Measurements from ENCODE around the gene MAML3.

Gene MAML3

GRCh38 chr4:139783741-139784484 lies 370.1 kb downstream of the MAML3 start:
- DNase-seq (ENCODE audit: low read depth in 3 of 3), result no peak

DNA sequence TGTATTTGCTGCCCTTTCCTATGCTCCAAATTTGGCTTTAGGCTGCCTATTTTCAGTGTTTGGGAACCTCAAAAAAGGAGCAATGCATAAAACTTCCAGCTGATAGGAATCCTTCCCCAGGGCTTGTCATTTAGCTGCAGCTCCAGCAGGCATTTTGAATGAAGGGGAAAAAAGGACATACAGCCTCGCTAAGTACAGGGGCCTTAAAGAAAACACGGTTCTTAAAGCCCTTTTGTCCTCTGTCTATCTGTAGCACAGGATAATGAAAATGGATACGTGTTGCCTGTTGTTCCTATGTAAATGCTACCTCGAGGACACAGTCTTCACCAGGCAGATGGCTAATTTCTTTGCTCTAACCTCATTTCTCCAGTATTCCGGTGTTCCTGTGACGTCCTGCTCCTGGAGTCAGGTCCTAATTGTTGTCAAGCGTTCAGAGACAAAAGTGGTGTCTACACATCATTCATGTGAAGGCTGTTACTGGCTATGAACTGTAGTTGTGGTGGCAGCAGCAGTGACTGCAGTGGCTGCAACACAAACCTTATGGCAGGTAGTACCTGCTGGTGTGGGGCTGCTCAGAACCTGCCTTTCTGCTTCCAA lies 371.0 kb downstream of the MAML3 start:
- DNase-seq (ENCODE audit: low read depth in 3 of 3), result no peak

GRCh38 chr4:139781066-139781465 lies 372.9 kb downstream of the MAML3 start:
- no peak for DNase-seq (ENCODE audit: low read depth in 3 of 3)

- no peak for DNase-seq (ENCODE audit: low read depth in 3 of 3)
Measured at GRCh38 chr4:139779691-139780090, 374.3 kb downstream of the MAML3 start.

- DNase-seq (ENCODE audit: low read depth in 3 of 3), result no peak
Measured at GRCh38 chr4:139777757-139778156, 376.2 kb downstream of the MAML3 start.

GRCh38 chr4:139776235-139776634 lies 377.7 kb downstream of the MAML3 start:
- no peak for DNase-seq (ENCODE audit: low read depth in 3 of 3)

DNA sequence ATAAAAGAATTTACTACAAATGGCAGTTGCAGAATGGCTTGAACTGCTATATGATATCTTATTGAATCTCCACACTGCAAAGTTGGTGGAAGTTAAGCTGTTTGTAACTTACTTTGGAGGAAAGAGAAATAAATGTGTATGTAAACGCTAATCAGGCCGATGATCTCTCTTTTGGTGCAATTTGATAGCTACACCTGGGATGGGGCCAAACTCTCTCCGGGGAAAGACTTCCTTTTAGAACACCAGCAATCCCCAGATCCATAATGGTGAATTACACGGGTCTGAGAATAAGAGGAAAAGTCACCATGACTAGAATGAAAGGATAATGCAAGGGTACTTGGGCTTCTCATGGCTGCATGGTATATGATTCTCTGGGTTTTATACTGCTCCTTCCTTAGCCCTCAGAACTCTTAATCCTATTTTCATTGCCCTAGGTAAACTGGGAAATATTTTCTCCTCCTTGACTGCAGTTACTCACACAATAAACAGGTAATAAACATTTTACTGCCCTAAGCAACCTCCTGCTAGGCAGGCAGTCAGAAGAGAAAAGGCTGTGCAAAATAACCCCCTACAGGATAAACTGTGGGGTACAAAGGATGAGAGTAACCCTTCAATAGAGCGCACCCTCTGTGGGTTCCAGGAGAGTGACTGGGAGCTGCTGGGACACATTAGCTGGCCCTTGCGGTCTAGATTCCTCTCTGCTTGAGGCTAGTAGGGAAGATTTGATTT lies 379.1 kb downstream of the MAML3 start:
- no peak for DNase-seq (ENCODE audit: low read depth in 3 of 3)

- no peak for DNase-seq (ENCODE audit: low read depth in 3 of 3)
Measured at GRCh38 chr4:139773560-139774318, 380.2 kb downstream of the MAML3 start.

- DNase-seq (ENCODE audit: low read depth in 3 of 3), result no peak
Measured at GRCh38 chr4:139770361-139770760, 383.6 kb downstream of the MAML3 start.

- no peak for DNase-seq (ENCODE audit: low read depth in 3 of 3)
Measured at GRCh38 chr4:139769364-139769763, 384.6 kb downstream of the MAML3 start.

DNA sequence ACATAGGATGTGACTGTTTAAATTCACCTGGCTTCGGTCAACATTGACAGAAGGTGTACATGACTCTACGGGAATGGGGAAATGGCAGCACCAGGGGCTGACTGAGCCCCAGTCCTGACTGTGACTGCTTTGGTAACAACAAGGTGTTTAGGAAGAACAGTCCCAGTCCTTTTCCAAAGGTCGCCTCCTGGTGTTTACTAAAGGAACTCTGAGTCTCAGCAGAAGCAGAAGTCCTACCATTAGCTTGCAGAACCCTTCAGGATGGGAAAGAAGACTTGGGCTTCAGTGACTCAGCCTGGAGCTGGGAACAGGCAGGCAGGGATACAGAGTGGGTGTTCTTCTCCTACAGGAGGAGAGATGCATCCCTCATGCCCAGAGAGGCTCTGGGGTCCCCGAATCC lies 385.1 kb downstream of the MAML3 start:
- DNase-seq (ENCODE audit: low read depth in 3 of 3), result no peak

DNA sequence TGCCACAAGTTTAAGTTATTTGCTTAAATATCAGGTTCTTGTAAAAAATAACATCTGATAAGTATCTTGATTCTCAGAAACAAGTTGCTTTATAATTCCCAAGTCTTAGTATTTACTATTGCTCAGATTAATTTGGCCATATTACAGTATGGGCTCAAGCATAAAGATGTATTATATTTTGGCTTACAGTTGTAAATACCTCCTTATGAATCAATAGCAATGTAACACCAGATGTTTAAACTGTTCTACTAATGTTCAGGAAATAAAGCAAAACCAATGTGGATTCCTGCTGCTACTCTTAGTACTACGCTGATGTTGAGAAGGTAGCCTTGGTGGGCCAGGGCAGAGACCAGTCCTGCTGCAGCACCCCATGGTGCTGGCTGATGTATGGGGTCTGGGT lies 385.6 kb downstream of the MAML3 start:
- no peak for DNase-seq (ENCODE audit: low read depth in 3 of 3)

DNA sequence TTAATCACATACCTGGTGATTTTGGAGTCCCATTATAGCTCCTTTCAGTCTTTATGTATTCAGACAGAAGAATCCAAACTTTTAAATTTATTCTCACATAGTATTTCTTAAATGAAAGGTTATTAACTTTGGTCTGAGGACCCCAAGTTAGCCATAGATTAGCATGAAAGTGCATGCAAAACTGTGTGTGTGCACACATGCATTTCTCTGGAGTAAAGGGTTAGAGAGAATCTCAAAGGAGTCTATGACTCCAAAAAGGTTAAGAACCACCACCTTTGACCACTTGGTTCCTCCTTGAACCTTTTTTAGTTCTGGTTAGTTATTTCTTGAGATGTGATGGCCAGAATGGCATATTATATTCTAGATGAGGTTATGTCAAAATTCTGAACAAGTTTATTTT lies 386.4 kb downstream of the MAML3 start:
- DNase-seq (ENCODE audit: low read depth in 3 of 3), result no peak

DNA sequence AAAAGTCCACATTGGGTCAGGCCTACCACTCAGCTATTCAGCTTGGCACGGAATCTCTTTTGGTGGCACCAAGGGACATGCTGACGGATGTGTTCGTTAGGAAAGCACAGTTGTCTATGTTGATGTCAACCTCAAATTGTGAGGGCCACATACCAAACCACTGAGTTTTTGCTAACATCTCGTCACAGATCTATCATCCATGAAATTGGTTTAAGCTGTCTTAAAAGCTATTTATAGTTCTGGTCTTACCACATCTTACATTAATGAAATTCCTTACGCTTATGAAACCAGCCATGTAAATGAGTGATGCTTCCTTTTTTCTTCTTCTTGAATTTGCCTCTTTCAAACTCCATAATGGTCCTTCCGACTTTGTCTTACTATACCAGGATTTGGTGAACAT lies 386.8 kb downstream of the MAML3 start:
- DNase-seq (ENCODE audit: low read depth in 3 of 3), result no peak

- no peak for DNase-seq (ENCODE audit: low read depth in 3 of 3)
Measured at GRCh38 chr4:139764686-139765310, 389.2 kb downstream of the MAML3 start.

- no peak for DNase-seq (ENCODE audit: low read depth in 3 of 3)
Measured at GRCh38 chr4:139764182-139764581, 389.8 kb downstream of the MAML3 start.

DNA sequence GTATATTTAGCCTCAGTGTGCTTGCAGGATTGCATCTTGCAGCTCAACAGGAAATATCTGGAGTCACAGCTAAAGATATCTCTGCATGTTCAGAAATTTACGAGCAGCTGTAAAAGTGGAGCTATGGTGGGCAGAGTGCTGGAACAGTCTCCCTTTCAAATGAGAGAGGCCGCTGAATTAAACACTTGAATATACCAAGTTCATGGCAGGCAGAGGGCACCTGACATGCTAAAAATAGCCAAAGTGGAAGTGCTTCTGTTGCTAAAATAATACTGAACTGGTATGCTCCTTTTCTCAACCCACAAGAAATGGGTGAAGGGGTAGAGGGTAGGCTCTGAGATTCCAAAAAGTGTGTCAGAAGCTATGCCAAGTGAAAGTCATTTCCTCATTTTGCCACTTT lies 390.3 kb downstream of the MAML3 start:
- no peak for DNase-seq (ENCODE audit: low read depth in 3 of 3)

- no peak for DNase-seq (ENCODE audit: low read depth in 3 of 3)
Measured at GRCh38 chr4:139763205-139763604, 390.8 kb downstream of the MAML3 start.

DNA sequence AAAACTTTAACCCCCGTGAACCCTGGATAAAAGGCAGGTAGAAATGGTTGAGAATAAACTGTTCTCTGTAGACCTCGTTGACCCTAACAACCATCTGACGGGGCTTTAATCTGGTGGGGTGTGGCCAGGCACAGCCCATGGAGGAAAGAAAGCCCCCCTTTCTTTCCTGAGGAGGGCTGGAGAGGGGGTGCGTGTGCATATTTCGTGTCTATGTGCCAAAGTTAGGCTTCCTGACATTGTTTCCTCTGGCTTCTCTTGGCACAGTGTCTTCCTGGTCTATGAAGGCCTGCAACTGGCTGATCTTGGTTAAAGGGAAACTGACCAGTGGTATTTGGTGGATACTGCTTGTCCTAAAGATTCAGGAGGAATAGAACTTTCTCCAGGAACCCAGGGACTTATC lies 391.3 kb downstream of the MAML3 start:
- DNase-seq (ENCODE audit: low read depth in 3 of 3), result no peak

DNA sequence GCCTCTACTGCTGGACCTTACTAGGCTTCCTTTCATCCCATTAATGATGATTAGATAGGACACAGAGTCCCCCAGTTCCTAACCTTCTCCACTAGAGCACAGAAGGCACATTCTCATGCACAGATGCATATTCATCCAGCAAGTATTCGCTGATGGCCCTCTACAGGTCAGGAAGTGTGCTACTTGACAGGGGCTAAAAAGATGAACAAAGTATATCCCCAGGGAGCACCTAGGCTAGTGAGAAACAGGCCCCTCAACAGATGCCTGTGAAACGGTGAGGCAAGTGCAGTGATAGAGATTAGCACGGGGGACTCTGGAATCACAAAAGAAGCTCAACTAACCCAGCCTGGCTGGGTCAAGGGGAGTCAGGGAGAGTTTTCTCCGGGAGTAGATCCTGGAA lies 392.5 kb downstream of the MAML3 start:
- DNase-seq (ENCODE audit: low read depth in 3 of 3), result no peak

DNA sequence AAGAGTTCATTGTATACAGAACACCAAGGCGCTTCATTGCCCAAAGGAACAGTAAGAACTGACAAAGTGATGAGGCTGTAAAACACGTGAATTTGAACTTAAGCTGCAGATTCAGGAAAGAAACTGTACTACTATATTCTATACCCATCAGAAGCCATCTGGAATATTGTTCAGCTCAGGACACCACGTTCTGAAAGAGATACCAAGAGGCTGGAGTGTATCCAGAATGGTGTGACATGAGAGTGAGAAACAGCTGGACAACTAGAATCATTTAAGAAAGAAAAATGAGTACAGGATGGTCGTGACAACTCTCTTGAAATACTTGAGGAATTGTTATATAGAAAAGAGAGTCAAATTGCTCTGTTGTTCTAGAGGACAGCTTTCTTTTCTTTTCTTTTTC lies 393.4 kb downstream of the MAML3 start:
- DNase-seq (ENCODE audit: low read depth in 3 of 3), result no peak

- no peak for DNase-seq (ENCODE audit: low read depth in 3 of 3)
Measured at GRCh38 chr4:139759097-139759496, 394.9 kb downstream of the MAML3 start.
